GM19438 (cell line): ENCODE measurements around the gene TAX1BP1.
A peak's percentile ranks its signal among the peaks of the same experiment; 100 is the strongest.
"Not testable (repeated sequence)": the region's sequence is repeated elsewhere in the genome, so short reads cannot be mapped to it uniquely, and the experiment has no call there.

Experiments used
- ATAC-seq: cut with Tn5 transposase; IDR thresholded peaks from one replicate; pipeline ENCODE4 v1.9.1; 2021; ENCODE audit warnings: low read depth; ENCODE audit not compliant: unreplicated experiment

TAX1BP1 gene

GRCh38 chr7:27737178-27737577, 2.8 kb upstream of the TAX1BP1 start:
- no peak for ATAC-seq

GRCh38 chr7:27737616-27738015, 2.3 kb upstream of the TAX1BP1 start:
- no peak for ATAC-seq

- ATAC-seq: peak; percentile 38
Observed at GRCh38 chr7:27739301-27739908, 557 bp upstream of the TAX1BP1 start.

- peak; percentile 70 for ATAC-seq
Observed at GRCh38 chr7:27740449-27741086, 606 bp downstream of the TAX1BP1 start.

GRCh38 chr7:27742091-27742710, 2.2 kb downstream of the TAX1BP1 start:
- not testable (repeated sequence) for ATAC-seq

- no peak for ATAC-seq
Observed at GRCh38 chr7:27745064-27745583, 5.2 kb downstream of the TAX1BP1 start.

GRCh38 chr7:27746486-27746885, 6.5 kb downstream of the TAX1BP1 start:
- no peak for ATAC-seq

- no peak for ATAC-seq
Observed at GRCh38 chr7:27746978-27747377, 7.0 kb downstream of the TAX1BP1 start.

GRCh38 chr7:27747589-27748368, 7.8 kb downstream of the TAX1BP1 start:
- ATAC-seq: no peak

- no peak for ATAC-seq
Observed at GRCh38 chr7:27750316-27750715, 10.4 kb downstream of the TAX1BP1 start.

GRCh38 chr7:27751888-27752660, 12.1 kb downstream of the TAX1BP1 start:
- no peak for ATAC-seq

- ATAC-seq: no peak
Observed at GRCh38 chr7:27753863-27754262, 13.9 kb downstream of the TAX1BP1 start.

GRCh38 chr7:27756298-27756697, 16.3 kb downstream of the TAX1BP1 start:
- ATAC-seq: no peak

GRCh38 chr7:27759491-27759890, 19.5 kb downstream of the TAX1BP1 start:
- ATAC-seq: no peak

GRCh38 chr7:27762062-27762461, 22.1 kb downstream of the TAX1BP1 start:
- ATAC-seq: no peak

GRCh38 chr7:27763983-27764508, 24.1 kb downstream of the TAX1BP1 start:
- ATAC-seq: no peak

GRCh38 chr7:27765841-27766240, 25.9 kb downstream of the TAX1BP1 start:
- ATAC-seq: no peak

- ATAC-seq: no peak
Observed at GRCh38 chr7:27767374-27767773, 27.4 kb downstream of the TAX1BP1 start.

GRCh38 chr7:27771111-27771510, 31.1 kb downstream of the TAX1BP1 start:
- no peak for ATAC-seq

GRCh38 chr7:27774717-27775328, 34.9 kb downstream of the TAX1BP1 start:
- ATAC-seq: no peak
